Activated CD4-positive, alpha-beta T cell treated with anti-CD3 and anti-CD28 coated beads for 36 hours (primary cell): ENCODE results near the gene IGSF21. TPM values are rescaled to one million over a fixed set of nuclear protein-coding genes. Genes with fewer than 3 reads are reported as not detected.

ENCODE experiments used
- ATAC-seq: fragments of 200-7000 bp; cut with Tn5 transposase; one replicate; pipeline ENCODE4 v1.10.0; 2021; ENCODE audit warnings: mild to moderate bottlenecking, moderate library complexity
- CTCF ChIA-PET: fragments of 350-600 bp; sonication (Branson Sonifier 250); formaldehyde crosslinking; loops from one replicate; lab custom pipeline; 2021; ENCODE audit warnings: antibody characterized with exemption; lab: Charles Lee
- POLR2A ChIA-PET: fragments of 350-600 bp; sonication (Branson Sonifier 250); formaldehyde crosslinking; loops from one replicate; lab custom pipeline; 2021; ENCODE audit warnings: antibody characterized with exemption, inconsistent platforms; lab: Charles Lee
- DNase-seq: peaks from one replicate; pipeline ENCODE4 v3.0.0-alpha.2; 2020
- H3K27ac Mint-ChIP-seq: one replicate; pipeline ENCODE4 v1.8.0; 2021; ENCODE audit warnings: mixed read lengths
- H3K27me3 Mint-ChIP-seq: one replicate; pipeline ENCODE4 v1.8.0; 2021; ENCODE audit warnings: mixed read lengths
- H3K36me3 Mint-ChIP-seq: one replicate; pipeline ENCODE4 v1.8.0; 2021; ENCODE audit warnings: low read depth, mixed read lengths
- H3K4me1 Mint-ChIP-seq: one replicate; pipeline ENCODE4 v1.8.0; 2021; ENCODE audit warnings: mixed read lengths
- H3K4me3 Mint-ChIP-seq: one replicate; pipeline ENCODE4 v1.8.0; 2021; ENCODE audit warnings: mild to moderate bottlenecking, moderate library complexity, mixed read lengths
- H3K9me3 Mint-ChIP-seq: one replicate; pipeline ENCODE4 v1.8.0; 2021; ENCODE audit warnings: low read depth, mixed read lengths
- intact Hi-C, 2 experiments: fragments of 100-400 bp; cut with DNase I in 1 of 2; cut with micrococcal nuclease in 1 of 2; formaldehyde crosslinking; loops; one replicate each; pipeline versions ENCODE4 v1.14.2 to v1.15.1; 2022 to 2024; cut with DNase I, micrococcal nuclease
- total RNA-seq, 2 experiments: library from RNA; stranded (reverse); gene quantifications; one replicate each; pipeline ENCODE4 v1.2.3, GENCODE V29; 2021

Gene IGSF21
- total RNA-seq, 2 experiments from 2014 or later: not detected

DNA sequence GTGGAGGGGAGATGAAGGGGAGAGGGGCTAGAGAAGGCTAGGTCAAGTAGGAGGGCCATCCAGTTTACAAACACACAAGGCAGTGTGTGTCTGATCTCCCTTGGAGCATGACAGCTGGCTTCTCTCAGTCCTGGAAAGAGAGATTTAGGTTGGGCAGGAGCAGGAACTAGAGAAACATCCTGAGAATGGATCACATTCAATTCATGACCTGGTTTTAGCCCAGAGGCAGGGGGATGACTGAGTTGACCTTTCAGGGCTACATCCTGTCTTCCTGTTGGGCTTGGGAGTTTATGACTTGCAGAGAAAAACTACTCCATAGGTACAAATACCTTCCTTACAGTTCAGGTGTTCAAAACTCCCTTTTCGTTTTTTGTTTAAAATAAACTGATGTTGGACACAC lies 97.0 kb downstream of the IGSF21 start:
- H3K4me1 Mint-ChIP-seq: no peaks in the 10 kb centered on the region
- CTCF ChIA-PET: no interaction called here
- no peak for DNase-seq
- peaks cover 3% of the 10 kb centered on the region for H3K9me3 Mint-ChIP-seq
- POLR2A ChIA-PET: no interaction called here
- no peak overlapping the region for H3K27ac Mint-ChIP-seq
- H3K4me3 Mint-ChIP-seq: no peak overlapping the region
- ATAC-seq: no peak
- intact Hi-C loops: no loop called here
- H3K27me3 Mint-ChIP-seq: peaks cover 25% of the 10 kb centered on the region
- no peaks in the 10 kb centered on the region for H3K36me3 Mint-ChIP-seq

GRCh38 chr1:18205319-18205718 lies 97.7 kb downstream of the IGSF21 start:
- POLR2A ChIA-PET: no interaction called here
- Mint-ChIP-seq H3K9me3 (peaks cover 3% of the 10 kb centered on the region), H3K27ac (no peak overlapping the region), H3K27me3 (peaks cover 22% of the 10 kb centered on the region), H3K4me3 (no peak overlapping the region), H3K36me3 (no peaks in the 10 kb centered on the region), H3K4me1 (no peaks in the 10 kb centered on the region)
- no peak for ATAC-seq
- CTCF ChIA-PET: no interaction called here
- intact Hi-C loops: no loop called here
- DNase-seq: no peak

- intact Hi-C loops: loop anchor here in 1 of 2 experiments (10.0 kb wide), 1 partner anchor 557 kb away; no protein-coding TSS in a partner anchor
- no peak for ATAC-seq
- CTCF ChIA-PET: no interaction called here
Measured at GRCh38 chr1:18211764-18212163, 104.2 kb downstream of the IGSF21 start.

DNA sequence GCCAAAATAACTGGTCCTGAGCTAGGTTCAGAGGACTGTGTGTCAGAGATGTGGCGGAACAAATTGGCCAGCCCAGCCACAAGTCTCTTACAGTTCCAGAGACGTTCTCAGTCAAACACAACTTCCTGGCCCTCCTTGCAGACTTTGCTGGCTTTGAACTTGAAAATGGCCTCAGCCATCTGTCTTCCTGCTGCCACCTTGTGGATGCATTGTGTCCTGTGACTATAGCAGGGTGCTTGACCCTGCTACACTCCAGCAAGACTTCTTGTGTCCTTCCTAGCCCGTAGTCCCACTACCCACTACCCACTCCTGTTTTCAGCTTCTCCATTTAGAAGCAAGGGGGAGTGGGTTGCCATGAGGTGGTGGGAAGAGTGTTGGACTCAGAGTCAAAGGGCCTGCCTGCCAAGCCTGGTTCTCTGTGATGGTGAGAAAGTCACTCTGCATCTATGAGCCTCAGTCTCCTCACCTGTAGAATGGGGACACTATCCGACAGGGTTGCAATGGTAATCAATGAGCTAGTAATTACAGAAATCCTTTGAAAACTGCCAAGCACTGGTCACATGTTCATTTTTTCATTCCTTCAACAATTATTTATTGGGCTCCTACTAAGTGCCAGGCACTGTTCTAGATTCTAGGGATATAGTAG lies 109.9 kb downstream of the IGSF21 start:
- POLR2A ChIA-PET: no interaction called here
- peaks cover 12% of the 10 kb centered on the region for H3K9me3 Mint-ChIP-seq
- DNase-seq (peak; percentile 31), ATAC-seq (no peak)
- H3K36me3 Mint-ChIP-seq: no peaks in the 10 kb centered on the region
- intact Hi-C loops: loop anchor here (5.0 to 10.0 kb wide), 2 partner anchors 555 to 563 kb away; no protein-coding TSS in a partner anchor
- H3K27me3 Mint-ChIP-seq: peaks cover 15% of the 10 kb centered on the region
- CTCF ChIA-PET: no interaction called here
- no peak overlapping the region for H3K4me3 Mint-ChIP-seq
- no peaks in the 10 kb centered on the region for H3K4me1 Mint-ChIP-seq
- no peak overlapping the region for H3K27ac Mint-ChIP-seq

More at GRCh38 chr1:18211764-18212163, 104.2 kb downstream of the IGSF21 start:
- Mint-ChIP-seq H3K27me3 (peaks cover 10% of the 10 kb centered on the region), H3K36me3 (no peaks in the 10 kb centered on the region), H3K4me3 (no peak overlapping the region), H3K27ac (no peak overlapping the region), H3K9me3 (no peaks in the 10 kb centered on the region), H3K4me1 (no peaks in the 10 kb centered on the region)
- POLR2A ChIA-PET: no interaction called here
- DNase-seq: no peak

GRCh38 chr1:18229625-18230024 lies 122.0 kb downstream of the IGSF21 start:
- Mint-ChIP-seq H3K9me3 (peaks cover 12% of the 10 kb centered on the region), H3K36me3 (no peaks in the 10 kb centered on the region)
- intact Hi-C loops: no loop called here

DNA sequence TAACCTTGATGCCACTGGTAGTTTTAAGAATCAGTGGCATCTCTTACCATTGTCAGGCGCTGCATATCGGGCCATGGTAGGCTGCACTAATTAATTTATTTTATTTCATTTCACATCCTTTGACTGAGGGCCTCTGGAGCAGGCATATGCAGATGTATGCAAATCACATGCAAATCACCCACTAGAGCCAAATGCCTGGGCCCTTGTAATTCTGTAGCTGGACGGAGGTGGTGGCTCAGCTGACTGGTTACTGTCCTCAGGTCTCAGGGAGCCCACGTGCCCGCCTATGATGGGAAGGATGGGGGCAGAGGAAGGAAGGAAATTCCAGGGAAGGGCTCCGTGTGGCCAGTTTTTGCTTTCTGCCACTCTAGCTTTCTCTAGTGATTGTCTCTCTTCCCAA lies 122.7 kb downstream of the IGSF21 start:
- no peak overlapping the region for H3K4me3 Mint-ChIP-seq
- H3K27ac Mint-ChIP-seq: no peak overlapping the region
- no peaks in the 10 kb centered on the region for H3K4me1 Mint-ChIP-seq
- ChIA-PET POLR2A (no interaction called here), CTCF (no interaction called here)
- H3K36me3 Mint-ChIP-seq: no peaks in the 10 kb centered on the region
- no peak for ATAC-seq
- peaks cover 20% of the 10 kb centered on the region for H3K27me3 Mint-ChIP-seq
- intact Hi-C loops: no loop called here
- H3K9me3 Mint-ChIP-seq: peaks cover 12% of the 10 kb centered on the region
- no peak for DNase-seq

More at GRCh38 chr1:18229625-18230024, 122.0 kb downstream of the IGSF21 start:
- no peak overlapping the region for H3K27ac Mint-ChIP-seq
- ChIA-PET POLR2A (no interaction called here), CTCF (interaction anchor here (0.7 kb wide), 1 partner anchor 67 kb away, joined by 3 read pairs; no protein-coding TSS in a partner anchor)
- H3K4me1 Mint-ChIP-seq: no peaks in the 10 kb centered on the region
- DNase-seq (no peak), ATAC-seq (no peak)
- H3K4me3 Mint-ChIP-seq: no peak overlapping the region
- peaks cover 17% of the 10 kb centered on the region for H3K27me3 Mint-ChIP-seq

GRCh38 chr1:18230840-18231239 lies 123.2 kb downstream of the IGSF21 start:
- no peaks in the 10 kb centered on the region for H3K4me1 Mint-ChIP-seq

GRCh38 chr1:18232052-18232451 lies 124.5 kb downstream of the IGSF21 start:
- POLR2A ChIA-PET: no interaction called here
- peaks cover 15% of the 10 kb centered on the region for H3K9me3 Mint-ChIP-seq
- H3K36me3 Mint-ChIP-seq: no peaks in the 10 kb centered on the region
- H3K27ac Mint-ChIP-seq: no peak overlapping the region
- no peaks in the 10 kb centered on the region for H3K4me1 Mint-ChIP-seq
- H3K27me3 Mint-ChIP-seq: peaks cover 23% of the 10 kb centered on the region
- intact Hi-C loops: no loop called here
- DNase-seq (no peak), ATAC-seq (no peak)
- no peak overlapping the region for H3K4me3 Mint-ChIP-seq
- CTCF ChIA-PET: interaction anchor here (0.6 to 1.9 kb wide), 3 partner anchors 35 to 268 kb away, joined by 3 to 5 read pairs (median 3); no protein-coding TSS in a partner anchor

More at GRCh38 chr1:18230840-18231239, 123.2 kb downstream of the IGSF21 start:
- DNase-seq (no peak), ATAC-seq (no peak)
- H3K9me3 Mint-ChIP-seq: peaks cover 12% of the 10 kb centered on the region
- POLR2A ChIA-PET: no interaction called here
- no peak overlapping the region for H3K4me3 Mint-ChIP-seq
- intact Hi-C loops: no loop called here
- no peak overlapping the region for H3K27ac Mint-ChIP-seq
- CTCF ChIA-PET: interaction anchor here (0.5 to 1.9 kb wide), 2 partner anchors 36 to 45 kb away, joined by 3 to 5 read pairs; no protein-coding TSS in a partner anchor
- H3K27me3 Mint-ChIP-seq: peaks cover 23% of the 10 kb centered on the region
- no peaks in the 10 kb centered on the region for H3K36me3 Mint-ChIP-seq

DNA sequence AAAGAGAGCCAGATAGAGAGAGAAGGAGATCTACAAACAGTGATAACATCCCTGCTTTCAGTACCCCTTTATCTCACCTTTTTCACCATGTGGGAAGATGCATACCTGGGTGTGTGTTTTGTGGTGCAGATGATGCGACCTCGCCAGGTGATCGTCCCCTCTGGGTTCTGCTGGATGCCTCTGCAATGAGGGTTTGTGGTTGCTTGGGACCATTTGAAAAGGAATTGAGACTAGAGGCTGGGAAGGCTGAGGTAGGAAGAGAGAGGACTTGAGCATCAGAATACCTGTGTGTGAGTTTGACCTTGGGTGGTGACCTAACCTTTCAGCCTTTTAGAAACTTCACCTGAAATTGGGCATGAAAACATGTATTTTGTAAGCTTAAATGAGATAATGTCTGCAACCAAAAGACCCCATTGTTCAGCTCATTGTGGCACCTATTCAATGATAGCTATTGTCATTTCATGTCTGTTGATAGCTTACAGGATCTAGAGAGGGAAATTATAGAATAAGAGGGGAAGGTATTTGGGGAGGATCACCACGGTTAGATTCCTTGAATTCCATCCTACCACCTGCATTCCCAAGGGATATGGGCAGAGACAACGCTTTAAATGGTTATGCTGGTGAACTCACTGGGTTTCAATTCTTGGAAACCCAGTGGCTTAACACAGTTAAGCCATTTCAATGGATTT lies 125.7 kb downstream of the IGSF21 start:
- Mint-ChIP-seq H3K4me3 (no peak overlapping the region), H3K9me3 (peaks cover 15% of the 10 kb centered on the region), H3K27me3 (peaks cover 23% of the 10 kb centered on the region), H3K36me3 (no peaks in the 10 kb centered on the region), H3K27ac (no peak overlapping the region), H3K4me1 (no peaks in the 10 kb centered on the region)
- CTCF ChIA-PET: no interaction called here
- DNase-seq (no peak), ATAC-seq (no peak)
- POLR2A ChIA-PET: no interaction called here
- intact Hi-C loops: no loop called here

GRCh38 chr1:18234790-18235242 lies 127.2 kb downstream of the IGSF21 start:
- Mint-ChIP-seq H3K9me3 (peaks cover 15% of the 10 kb centered on the region), H3K4me1 (no peaks in the 10 kb centered on the region), H3K36me3 (no peaks in the 10 kb centered on the region), H3K4me3 (no peak overlapping the region), H3K27ac (no peak overlapping the region), H3K27me3 (peaks cover 21% of the 10 kb centered on the region)
- intact Hi-C loops: no loop called here
- ATAC-seq (no peak), DNase-seq (peak; percentile 46)
- ChIA-PET CTCF (interaction anchor here (0.5 to 1.5 kb wide), 8 partner anchors 11 to 246 kb away, joined by 3 to 5 read pairs (median 3); no protein-coding TSS in a partner anchor), POLR2A (no interaction called here)

DNA sequence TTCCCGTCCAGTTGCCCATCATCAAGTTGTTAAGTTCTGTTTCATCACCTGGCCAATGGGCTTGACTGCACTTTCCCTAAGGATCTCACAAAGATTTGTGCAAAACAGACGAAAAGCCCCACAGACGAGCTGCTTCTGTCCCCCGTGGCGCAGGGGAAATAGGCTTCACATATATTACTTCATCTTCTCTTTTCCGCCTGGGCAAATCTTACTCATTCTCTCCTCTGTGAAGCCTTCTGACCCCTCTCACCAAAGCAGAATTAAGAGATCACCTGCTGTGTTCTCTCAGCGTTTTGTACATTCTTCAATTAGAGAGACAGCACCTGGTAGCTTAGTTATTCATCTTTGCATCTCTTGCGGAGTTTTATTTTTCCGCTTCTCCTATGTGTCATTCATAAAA lies 129.8 kb downstream of the IGSF21 start:
- Mint-ChIP-seq H3K27ac (no peak overlapping the region), H3K4me1 (no peaks in the 10 kb centered on the region), H3K4me3 (no peak overlapping the region), H3K9me3 (peaks cover 8% of the 10 kb centered on the region), H3K27me3 (peaks cover 18% of the 10 kb centered on the region), H3K36me3 (no peaks in the 10 kb centered on the region)
- intact Hi-C loops: no loop called here
- ChIA-PET CTCF (no interaction called here), POLR2A (no interaction called here)
- DNase-seq (no peak), ATAC-seq (no peak)
